Measurements from ENCODE around the gene KRT32. TPM values are rescaled to one million over a fixed set of nuclear protein-coding genes. Genes with fewer than 3 reads are reported as not detected.

The KRT32 gene
- total and polyA plus RNA-seq, 9 of the 15 experiments (the other 6 are each of a cell fraction or from before 2014, with no cell fraction given), result not detected

GRCh38 chr17:41484920-41485904 is 18.0 kb upstream of the KRT32 start:
- ATAC-seq (no peak), DNase-seq (ENCODE audit: extremely low read depth in 1 of 4, low spot score in 3 of 4) (no peak), FAIRE-seq (no peak)
- BruUV-seq (replicated peaks), result no TSS peak
- intact Hi-C loops (cut with micrococcal nuclease), result loop anchor here (10.0 kb wide), 1 partner anchor 180 kb away; no protein-coding TSS in a partner anchor
- Histone ChIP-seq H3K4me3 (no peak overlapping the region), H4K20me1 (replicated peaks; ENCODE audit: control insufficient read depth, insufficient read depth, low read length) (peaks cover 12% of the 10 kb centered on the region), H3K27me3 (ENCODE audit: control insufficient read depth in 2 of 2, insufficient read depth in 2 of 2, low read length in 2 of 2) (peaks cover 10 to 45% of the 10 kb centered on the region in 2 experiments; a peak in 3 of 5 replicates), H3K27ac (ENCODE audit: extremely low read depth, low read depth, low read length) (no peak overlapping the region), H2AFZ (ENCODE audit: low read depth, low read length) (no peak overlapping the region), H3K4me2 (ENCODE audit: insufficient read depth, low read length) (no peak overlapping the region), H3K4me1 (replicated peaks in 1 of 2; ENCODE audit: control insufficient read depth in 2 of 2, insufficient read depth in 2 of 2, low read length in 2 of 2) (peaks cover 9 to 22% of the 10 kb centered on the region in 2 experiments; a peak in 4 of 5 replicates), H3K9me3 (replicated peaks; ENCODE audit: control insufficient read depth, insufficient read depth, low read depth, low read length) (no peaks in the 10 kb centered on the region), H3K9me1 (ENCODE audit: control insufficient read depth, insufficient read depth, low read length) (no peaks in the 10 kb centered on the region), H3K79me2 (ENCODE audit: control insufficient read depth, insufficient read depth, low read length) (no peaks in the 10 kb centered on the region), H3K9ac (ENCODE audit: insufficient read depth in 1 of 2, low read depth in 2 of 2, low read length in 2 of 2) (no peak overlapping the region), H3K36me3 (ENCODE audit: control insufficient read depth, insufficient read depth, low read length) (no peaks in the 10 kb centered on the region)
- ChIA-PET CTCF (ENCODE audit: low intra/inter-chr PET ratio) (interaction anchor here (2.9 kb wide), 1 partner anchor 64 kb away, joined by 14 read pairs; no protein-coding TSS in a partner anchor), POLR2A (interaction anchor here (1.0 to 2.3 kb wide), 3 partner anchors 22 to 64 kb away, joined by 3 to 6 read pairs (median 4); partner anchors contain the start of gene KRT19)
- in situ Hi-C loops (cut with MboI), result loop anchor here (5.0 kb wide), 1 partner anchor 62 kb away; no protein-coding TSS in a partner anchor
- 5% methylated on average over 8 of the region's 8 CpGs for WGBS (ENCODE audit: insufficient coverage, low coverage, missing lambda C conversion rate)
- TF ChIP-seq ZBTB9 (CRISPR knock-in tag; IDR thresholded peaks at IDR 0.05), result no peak
- no peak for TF ChIP-seq NR4A1 (CRISPR knock-in tag; IDR thresholded peaks at IDR 0.05)
- TF ChIP-seq NR4A1 (tag; IDR thresholded peaks at IDR 0.05), result no peak
- TF ChIP-seq PHB2 (IDR thresholded peaks at IDR 0.05; ENCODE audit: low read depth), result no peak
- TF ChIP-seq RBM17 (IDR thresholded peaks at IDR 0.05; ENCODE audit: borderline replicate concordance, low read depth, low read length), result no peak
- no peak for TF ChIP-seq CEBPB (tag; IDR thresholded peaks at IDR 0.05)
- no peak for TF ChIP-seq BRCA1 (IDR thresholded peaks at IDR 0.05)
- TF ChIP-seq BRCA1 (CRISPR knock-in tag; IDR thresholded peaks at IDR 0.05), result no peak
- TF ChIP-seq BRD4 (IDR thresholded peaks at IDR 0.05), result no peak
- TF ChIP-seq, protein P1, sequence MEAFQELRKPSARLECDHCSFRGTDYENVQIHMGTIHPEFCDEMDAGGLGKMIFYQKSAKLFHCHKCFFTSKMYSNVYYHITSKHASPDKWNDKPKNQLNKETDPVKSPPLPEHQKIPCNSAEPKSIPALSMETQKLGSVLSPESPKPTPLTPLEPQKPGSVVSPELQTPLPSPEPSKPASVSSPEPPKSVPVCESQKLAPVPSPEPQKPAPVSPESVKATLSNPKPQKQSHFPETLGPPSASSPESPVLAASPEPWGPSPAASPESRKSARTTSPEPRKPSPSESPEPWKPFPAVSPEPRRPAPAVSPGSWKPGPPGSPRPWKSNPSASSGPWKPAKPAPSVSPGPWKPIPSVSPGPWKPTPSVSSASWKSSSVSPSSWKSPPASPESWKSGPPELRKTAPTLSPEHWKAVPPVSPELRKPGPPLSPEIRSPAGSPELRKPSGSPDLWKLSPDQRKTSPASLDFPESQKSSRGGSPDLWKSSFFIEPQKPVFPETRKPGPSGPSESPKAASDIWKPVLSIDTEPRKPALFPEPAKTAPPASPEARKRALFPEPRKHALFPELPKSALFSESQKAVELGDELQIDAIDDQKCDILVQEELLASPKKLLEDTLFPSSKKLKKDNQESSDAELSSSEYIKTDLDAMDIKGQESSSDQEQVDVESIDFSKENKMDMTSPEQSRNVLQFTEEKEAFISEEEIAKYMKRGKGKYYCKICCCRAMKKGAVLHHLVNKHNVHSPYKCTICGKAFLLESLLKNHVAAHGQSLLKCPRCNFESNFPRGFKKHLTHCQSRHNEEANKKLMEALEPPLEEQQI (IDR thresholded peaks at IDR 0.05), result no peak
- TF ChIP-seq FOXJ3 (CRISPR knock-in tag; IDR thresholded peaks at IDR 0.05), result no peak
- no peak for TF ChIP-seq ZKSCAN8 (CRISPR knock-in tag; IDR thresholded peaks at IDR 0.05)
- TF ChIP-seq ADNP (tag; IDR thresholded peaks at IDR 0.05), result no peak
- TF ChIP-seq TFAM (CRISPR knock-in tag; conservative IDR thresholded peaks at IDR 0.05), result no peak
- TF ChIP-seq BCOR (IDR thresholded peaks at IDR 0.05), result no peak
- TF ChIP-seq KAT7 (CRISPR knock-in tag; IDR thresholded peaks at IDR 0.05; ENCODE audit: borderline replicate concordance), result no peak
- no peak for TF ChIP-seq ZEB2 (IDR thresholded peaks at IDR 0.05)
- no peak for TF ChIP-seq SMAD4 (CRISPR knock-in tag; conservative IDR thresholded peaks at IDR 0.05)
- no peak for TF ChIP-seq CC2D1A (IDR thresholded peaks at IDR 0.05)
